Activated CD4-positive, alpha-beta T cell treated with anti-CD3 and anti-CD28 coated beads, Interleukin-2, amount 50 U/mL, for 24 hours (primary cell): ENCODE data around the gene MRPL37.
"Not testable (repeated sequence)": the region's sequence is repeated elsewhere in the genome, so short reads cannot be mapped to it uniquely, and the experiment has no call there.

Source experiments
- DNase-seq, 2 donors: peaks; one replicate each; pipeline ENCODE4 v3.0.0-alpha.2; 2020; ENCODE audit warnings: low read depth in 1 of 2, low spot score in 1 of 2

The MRPL37 gene

DNA sequence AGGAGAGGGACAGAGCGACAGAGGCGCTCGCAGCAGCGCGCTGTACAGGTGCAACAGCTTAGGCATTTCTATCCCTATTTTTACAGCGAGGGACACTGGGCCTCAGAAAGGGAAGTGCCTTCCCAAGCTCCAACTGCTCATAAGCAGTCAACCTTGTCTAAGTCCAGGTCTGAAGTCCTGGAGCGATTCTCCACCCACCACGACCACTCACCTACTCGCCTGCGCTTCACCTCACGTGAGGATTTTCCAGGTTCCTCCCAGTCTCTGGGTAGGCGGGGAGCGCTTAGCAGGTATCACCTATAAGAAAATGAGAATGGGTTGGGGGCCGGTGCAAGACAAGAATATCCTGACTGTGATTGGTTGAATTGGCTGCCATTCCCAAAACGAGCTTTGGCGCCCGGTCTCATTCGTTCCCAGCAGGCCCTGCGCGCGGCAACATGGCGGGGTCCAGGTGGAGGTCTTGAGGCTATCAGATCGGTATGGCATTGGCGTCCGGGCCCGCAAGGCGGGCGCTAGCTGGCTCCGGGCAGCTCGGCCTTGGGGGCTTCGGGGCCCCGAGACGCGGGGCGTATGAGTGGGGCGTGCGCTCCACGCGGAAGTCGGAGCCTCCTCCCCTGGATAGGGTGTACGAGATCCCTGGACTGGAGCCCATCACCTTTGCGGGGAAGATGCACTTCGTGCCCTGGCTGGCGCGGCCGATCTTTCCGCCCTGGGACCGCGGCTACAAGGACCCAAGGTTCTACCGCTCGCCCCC is at the start of gene MRPL37, which contains the start of gene CYB5RL:
TSS of gene MRPL37 (plus strand) at position 403 of the 754 bp plus-strand sequence. CDS start at position 480, 77 bp downstream.
TSS of gene CYB5RL (minus strand) at position 266 of the 754 bp plus-strand sequence. CDS start 4,414 bp downstream, outside the sequence.
- peak; percentile 75 to 92 for DNase-seq

DNA sequence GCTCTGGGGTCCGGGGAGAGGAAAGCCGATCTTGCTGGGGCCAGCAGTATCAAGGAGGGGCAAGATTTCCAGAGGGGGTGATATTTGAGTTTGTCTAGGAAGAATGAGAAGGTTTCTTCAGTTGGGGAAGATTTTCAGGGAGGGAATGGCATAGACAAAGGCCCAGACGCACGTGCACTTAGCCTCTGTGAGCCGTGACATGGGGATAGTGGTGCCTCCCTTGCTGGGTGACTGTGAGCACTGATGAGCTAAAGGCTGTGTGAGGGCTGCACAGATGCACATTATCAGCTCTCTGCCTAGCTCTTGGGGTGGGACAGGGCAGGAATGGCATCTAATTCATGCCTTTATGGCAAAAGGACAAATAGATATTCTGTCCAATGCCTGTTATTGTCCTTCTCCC is 49.0 kb upstream of the MRPL37 start:
- no peak for DNase-seq

DNA sequence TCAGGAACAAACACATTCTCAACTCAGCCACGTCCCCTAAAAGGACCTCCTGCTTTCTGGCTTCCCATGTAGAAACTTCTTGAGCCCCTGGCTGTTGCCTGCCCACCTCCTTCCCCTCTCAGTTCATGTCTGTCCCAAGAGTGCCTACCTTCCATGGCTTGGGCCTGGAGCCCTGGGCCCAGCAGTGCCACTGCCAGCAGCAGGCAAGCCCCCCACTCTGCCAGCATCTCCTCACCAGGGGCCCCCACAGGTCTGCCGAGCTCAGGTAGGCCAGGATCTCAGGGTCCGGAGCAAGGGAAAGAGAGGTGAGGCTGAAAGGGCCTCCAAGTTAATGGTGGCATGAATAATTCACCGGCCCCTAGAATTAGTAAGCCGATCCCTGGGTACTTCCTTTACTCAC is 47.3 kb upstream of the MRPL37 start, which contains the start of gene CDCP2:
TSS of gene CDCP2 (minus strand) at position 305 of the 400 bp plus-strand sequence. CDS start at position 227, 78 bp downstream.
- DNase-seq = no peak

- DNase-seq = no peak
Observed at GRCh38 chr1:54153535-54154439, 46.2 kb upstream of the MRPL37 start.

DNA sequence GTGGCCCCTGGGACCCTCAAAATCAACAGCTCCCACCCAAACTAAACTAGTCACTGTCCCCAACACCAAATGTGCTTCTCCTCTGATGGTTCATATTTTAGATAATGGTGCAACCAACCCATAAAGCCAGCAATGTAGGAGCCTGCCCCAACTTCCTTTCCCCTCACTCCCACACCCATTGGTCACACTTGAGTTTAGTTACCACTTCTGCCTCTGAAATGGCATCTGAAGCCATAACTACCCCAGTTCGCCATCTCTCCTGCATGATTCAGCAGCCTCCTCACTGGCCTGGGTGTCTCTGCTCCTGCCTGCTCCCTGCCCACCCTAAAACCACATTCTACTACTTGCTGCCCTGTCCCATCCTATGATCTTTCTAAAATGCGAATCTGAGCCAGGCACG is 43.8 kb upstream of the MRPL37 start:
- no peak for DNase-seq

DNA sequence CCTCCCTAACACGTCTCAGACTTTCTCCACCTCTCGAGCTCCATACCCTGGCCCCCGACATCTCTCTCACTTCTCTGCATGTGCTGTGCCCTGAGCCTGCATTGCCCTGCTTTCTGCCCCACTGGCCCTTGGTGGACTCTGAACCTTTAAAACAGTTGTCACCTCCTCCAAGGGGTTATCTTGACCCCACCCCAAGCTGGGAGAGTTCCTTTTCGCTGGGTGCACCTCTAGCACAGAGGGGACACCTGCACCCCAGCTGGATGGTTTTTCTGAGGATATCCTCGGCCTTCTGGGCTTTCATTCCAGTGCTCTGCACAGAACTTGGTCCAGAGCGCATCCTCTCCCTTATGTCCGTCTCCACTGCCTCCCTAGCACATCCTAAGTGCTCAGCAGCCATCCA is 43.0 kb upstream of the MRPL37 start:
- DNase-seq = no peak

DNA sequence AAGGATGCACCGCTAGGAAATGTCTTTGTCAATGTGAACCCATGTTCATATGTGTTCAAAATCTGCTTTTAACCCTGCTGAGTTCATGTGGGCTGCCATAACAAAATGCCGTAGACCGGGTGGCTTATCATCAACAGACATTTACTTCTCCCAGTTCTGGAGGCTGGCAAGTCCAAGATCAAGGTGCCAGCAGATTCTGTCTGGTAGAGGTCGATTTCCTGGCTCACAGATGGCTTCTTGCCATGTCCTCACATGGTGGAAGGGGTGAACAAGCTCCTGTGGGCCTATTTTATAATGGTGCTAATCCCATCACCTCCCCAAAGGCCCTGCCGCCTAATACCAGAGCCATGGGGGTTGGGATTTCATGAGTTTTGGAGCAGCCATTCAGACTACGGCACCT is 42.6 kb upstream of the MRPL37 start:
- no peak for DNase-seq

GRCh38 chr1:54158071-54158470 is 41.9 kb upstream of the MRPL37 start:
- no peak for DNase-seq

DNA sequence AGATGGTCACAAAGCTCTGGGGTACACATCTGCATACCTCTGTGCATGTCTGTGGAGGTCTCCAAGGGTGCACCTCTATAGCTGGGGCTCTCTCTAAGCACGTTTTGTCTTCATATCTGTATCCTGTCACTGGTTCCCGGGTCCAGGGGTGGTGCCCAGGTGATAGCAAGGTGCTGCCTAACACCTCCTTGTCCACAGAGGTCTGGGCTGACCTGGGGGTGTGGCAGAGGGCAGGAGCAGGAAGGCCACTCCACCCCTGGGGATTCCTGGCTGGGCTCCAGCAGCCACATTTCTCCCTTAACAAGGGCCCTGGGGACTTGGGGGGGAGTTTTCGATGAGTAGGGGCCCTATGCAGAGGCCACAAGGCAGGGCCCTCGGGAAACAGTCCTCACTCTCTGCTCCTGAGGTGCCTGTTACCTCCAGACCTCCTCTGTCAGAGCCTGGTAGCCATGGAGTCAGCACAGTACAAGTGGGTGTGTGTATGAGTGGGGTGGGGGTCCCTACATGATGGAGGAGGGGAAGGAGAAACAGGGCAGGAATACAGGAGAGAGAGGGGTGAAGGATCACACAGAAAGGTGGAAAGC is 40.1 kb upstream of the MRPL37 start:
- DNase-seq = no peak

- DNase-seq = no peak
Observed at GRCh38 chr1:54160351-54160750, 39.6 kb upstream of the MRPL37 start.

GRCh38 chr1:54161495-54162168 is 38.3 kb upstream of the MRPL37 start:
- no peak for DNase-seq

- DNase-seq = no peak
Observed at GRCh38 chr1:54163051-54163450, 36.9 kb upstream of the MRPL37 start.

DNA sequence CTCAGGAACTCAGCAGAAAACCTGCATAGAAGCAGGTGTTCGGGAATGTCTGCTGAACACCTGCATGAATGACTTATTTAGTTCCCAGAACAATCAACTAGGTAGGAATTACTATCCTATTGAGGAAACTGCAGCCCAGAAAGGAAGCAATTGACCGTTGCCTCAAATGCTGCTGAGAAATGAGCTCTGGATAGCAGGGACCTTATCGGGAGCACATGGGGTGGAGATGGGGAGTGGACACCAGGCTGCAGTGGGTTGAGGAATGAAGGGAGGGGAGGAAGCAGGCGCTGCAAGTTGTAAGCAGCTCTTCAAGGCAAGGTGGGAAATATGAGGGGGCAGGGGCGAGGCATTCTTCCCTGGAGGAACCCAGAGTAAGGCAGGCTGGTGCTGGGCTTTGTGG is 36.4 kb upstream of the MRPL37 start:
- no peak for DNase-seq

GRCh38 chr1:54165146-54165545 is 34.8 kb upstream of the MRPL37 start:
- DNase-seq = no peak

- DNase-seq = not testable (repeated sequence)
Observed at GRCh38 chr1:54166357-54166756, 33.6 kb upstream of the MRPL37 start.

GRCh38 chr1:54167422-54168139 is 32.4 kb upstream of the MRPL37 start:
- no peak for DNase-seq

- no peak for DNase-seq
Observed at GRCh38 chr1:54168206-54168965, 31.6 kb upstream of the MRPL37 start.

- no peak for DNase-seq
Observed at GRCh38 chr1:54169068-54169467, 30.9 kb upstream of the MRPL37 start.

DNA sequence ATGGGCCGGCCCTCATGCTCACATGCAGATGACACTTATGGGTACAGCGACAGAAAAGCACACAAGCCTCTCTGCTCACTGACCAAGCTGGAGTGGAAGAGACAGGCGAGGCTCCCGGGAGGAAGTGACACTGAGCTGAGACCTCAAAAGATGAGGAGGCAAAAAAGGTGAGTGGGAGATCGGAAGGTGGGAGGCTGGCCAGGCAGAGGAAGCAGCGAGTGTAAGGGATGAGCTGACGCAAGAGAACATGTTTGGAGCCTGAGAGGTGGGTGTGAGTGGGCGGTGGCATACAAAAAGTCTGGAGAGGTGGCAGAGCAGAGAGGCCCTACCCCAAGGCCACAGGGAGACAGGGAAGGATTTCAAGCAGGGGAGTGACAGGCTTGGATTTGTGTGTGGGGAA is 29.0 kb upstream of the MRPL37 start:
- no peak for DNase-seq

GRCh38 chr1:54171606-54172005 is 28.4 kb upstream of the MRPL37 start:
- DNase-seq = no peak
